ENCODE data around the gene RNF39.

GRCh38 chr6:30062471-30063178 is 12.9 kb downstream of the RNF39 start:
- TF ChIP-seq EP300 (IDR thresholded peaks at IDR 0.05) (no peak), POLR2A (IDR thresholded peaks at IDR 0.05) (no peak)
- TF ChIP-seq, protein P1, sequence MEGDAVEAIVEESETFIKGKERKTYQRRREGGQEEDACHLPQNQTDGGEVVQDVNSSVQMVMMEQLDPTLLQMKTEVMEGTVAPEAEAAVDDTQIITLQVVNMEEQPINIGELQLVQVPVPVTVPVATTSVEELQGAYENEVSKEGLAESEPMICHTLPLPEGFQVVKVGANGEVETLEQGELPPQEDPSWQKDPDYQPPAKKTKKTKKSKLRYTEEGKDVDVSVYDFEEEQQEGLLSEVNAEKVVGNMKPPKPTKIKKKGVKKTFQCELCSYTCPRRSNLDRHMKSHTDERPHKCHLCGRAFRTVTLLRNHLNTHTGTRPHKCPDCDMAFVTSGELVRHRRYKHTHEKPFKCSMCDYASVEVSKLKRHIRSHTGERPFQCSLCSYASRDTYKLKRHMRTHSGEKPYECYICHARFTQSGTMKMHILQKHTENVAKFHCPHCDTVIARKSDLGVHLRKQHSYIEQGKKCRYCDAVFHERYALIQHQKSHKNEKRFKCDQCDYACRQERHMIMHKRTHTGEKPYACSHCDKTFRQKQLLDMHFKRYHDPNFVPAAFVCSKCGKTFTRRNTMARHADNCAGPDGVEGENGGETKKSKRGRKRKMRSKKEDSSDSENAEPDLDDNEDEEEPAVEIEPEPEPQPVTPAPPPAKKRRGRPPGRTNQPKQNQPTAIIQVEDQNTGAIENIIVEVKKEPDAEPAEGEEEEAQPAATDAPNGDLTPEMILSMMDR (IDR thresholded peaks at IDR 0.05) = no peak
